CD4-positive, CD25-positive, alpha-beta regulatory T cell (primary cell): Measurements from ENCODE around the gene UBE2H. TPM values are rescaled to one million over a fixed set of nuclear protein-coding genes. Genes with fewer than 3 reads are reported as not detected.

Experiments used
- ATAC-seq, 2 donors: fragments of 150-1000 bp; cut with Tn5 transposase; one replicate each; pipeline ENCODE4 v1.10.0; 2021; ENCODE audit warnings: low read depth in 2 of 2, moderate number of reproducible peaks in 2 of 2, moderate library complexity in 1 of 2
- DNase-seq, 3 donors: peaks; one replicate each; pipeline versions ENCODE4 v3.0.0 to v3.0.0-alpha.2; 2012 to 2022; ENCODE audit warnings: mixed read lengths in 1 of 3
- H3K27ac ChIP-seq: one replicate; pipeline ENCODE4 v1.7.0; 2013; ENCODE audit warnings: mild to moderate bottlenecking, low read length; ENCODE audit not compliant: insufficient read depth, poor library complexity, severe bottlenecking
- H3K27me3 ChIP-seq: one replicate; pipeline ENCODE4 v1.7.0; 2013; ENCODE audit warnings: low read length; ENCODE audit not compliant: control insufficient read depth, insufficient read depth
- H3K36me3 ChIP-seq: one replicate; pipeline ENCODE4 v1.7.0; 2013; ENCODE audit warnings: mild to moderate bottlenecking, low read length, moderate library complexity; ENCODE audit not compliant: control insufficient read depth, insufficient read depth
- H3K4me1 ChIP-seq: 2 replicates; pipeline ENCODE4 v1.7.0; 2013; ENCODE audit warnings: mild to moderate bottlenecking, low read length; ENCODE audit not compliant: insufficient read depth, control insufficient read depth, poor library complexity, severe bottlenecking
- H3K4me3 ChIP-seq: one replicate; pipeline ENCODE4 v1.7.0; 2013; ENCODE audit warnings: low read depth, mild to moderate bottlenecking, low read length, moderate library complexity
- H3K9me3 ChIP-seq, 2 experiments: 1 replicate in 1 of 2; 2 replicates in 1 of 2; pipeline ENCODE4 v1.7.0; 2013; ENCODE audit warnings: low read length in 2 of 2, mild to moderate bottlenecking in 1 of 2, moderate library complexity in 1 of 2; ENCODE audit not compliant: control insufficient read depth in 2 of 2
- H3K27ac Mint-ChIP-seq, 3 donors: one replicate each; pipeline ENCODE4 v1.8.0; 2020 to 2022; ENCODE audit warnings: mild to moderate bottlenecking in 3 of 3, mixed read lengths in 3 of 3, moderate library complexity in 2 of 3
- H3K27me3 Mint-ChIP-seq: one replicate; pipeline ENCODE4 v1.8.0; 2022; ENCODE audit warnings: mild to moderate bottlenecking, mixed read lengths
- H3K36me3 Mint-ChIP-seq: one replicate; pipeline ENCODE4 v1.8.0; 2020; ENCODE audit warnings: mixed read lengths
- H3K4me1 Mint-ChIP-seq, 4 donors: one replicate each; pipeline ENCODE4 v1.8.0; 2020 to 2022; ENCODE audit warnings: mixed read lengths in 4 of 4, mild to moderate bottlenecking in 1 of 4
- H3K4me3 Mint-ChIP-seq, 4 donors: one replicate each; pipeline ENCODE4 v1.8.0; 2020 to 2022; ENCODE audit warnings: mild to moderate bottlenecking in 4 of 4, mixed read lengths in 4 of 4, moderate library complexity in 3 of 4
- H3K9me3 Mint-ChIP-seq, 7 donors: one replicate each; pipeline ENCODE4 v1.8.0; 2020 to 2022; ENCODE audit warnings: mixed read lengths in 7 of 7, mild to moderate bottlenecking in 3 of 7, moderate library complexity in 2 of 7
- polyA plus RNA-seq, 4 donors: library from polyadenylated mRNA; unstranded; fragments of 300-500 nt; fragmentation: Illumina TruSeq; gene quantifications; one replicate each; pipeline ENCODE4 v1.2.3, GENCODE V29; 2021
- total RNA-seq: library from RNA; stranded (reverse); gene quantifications from one replicate; pipeline ENCODE4 v1.2.3, GENCODE V29; 2022

The UBE2H gene
- total and polyA plus RNA-seq, 5 donors from 2014 or later: 50.7 to 109 (median 63.5) TPM

DNA sequence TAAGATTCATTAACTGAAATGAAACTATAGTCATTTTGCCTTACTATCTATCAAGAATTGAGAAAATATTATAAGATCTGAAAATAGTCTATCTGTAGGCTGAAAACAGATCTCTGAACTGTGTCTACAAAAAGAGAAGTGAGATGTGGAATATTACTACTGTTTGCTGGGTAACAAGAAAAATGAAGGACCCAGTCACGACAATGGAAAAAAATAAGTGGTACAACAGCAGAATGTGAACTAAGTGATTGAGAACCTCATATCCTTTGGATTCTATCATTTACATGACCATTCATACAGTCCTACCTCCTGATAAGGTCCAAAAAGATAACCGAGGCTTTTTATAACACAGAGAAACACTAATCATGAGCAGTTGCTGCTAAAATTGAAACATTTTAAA lies 94.3 kb downstream of the UBE2H start:
- H3K36me3 Mint-ChIP-seq: peaks cover 13% of the 10 kb centered on the region
- Histone ChIP-seq H3K36me3 (peaks cover 2% of the 10 kb centered on the region), H3K27me3 (no peaks in the 10 kb centered on the region), H3K27ac (no peak overlapping the region), H3K4me1 (peaks cover 14% of the 10 kb centered on the region), H3K9me3 (no peaks in the 10 kb centered on the region), H3K4me3 (no peak overlapping the region)
- H3K27me3 Mint-ChIP-seq: no peaks in the 10 kb centered on the region
- no peak for ATAC-seq
- no peak for DNase-seq
- H3K27ac Mint-ChIP-seq: no peak overlapping the region
- no peaks in the 10 kb centered on the region for H3K9me3 Mint-ChIP-seq
- no peak overlapping the region for H3K4me3 Mint-ChIP-seq
- peaks cover 52 to 82% (median 64%) of the 10 kb centered on the region in 4 donors for H3K4me1 Mint-ChIP-seq

DNA sequence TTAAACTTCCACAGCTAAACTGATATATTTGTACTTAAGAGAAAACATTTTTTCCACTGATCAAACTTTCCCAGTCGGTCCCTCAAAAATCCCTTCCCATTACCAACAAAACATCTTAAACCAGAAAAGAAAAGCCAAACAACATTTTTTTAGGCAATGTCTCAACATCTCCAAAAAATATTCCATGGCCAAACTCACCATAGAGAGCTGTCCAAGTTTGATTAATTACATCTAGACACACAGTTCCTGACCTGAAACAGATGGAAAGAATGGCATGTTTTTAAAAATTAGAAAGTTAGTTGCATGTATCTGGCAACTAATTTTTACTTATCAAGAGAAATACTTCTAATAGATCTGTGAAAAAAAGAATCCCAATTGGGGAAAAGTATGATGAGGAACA lies 95.4 kb downstream of the UBE2H start:
- Mint-ChIP-seq H3K27ac (peak overlapping the region in 1 of 3 donors; percentile 11), H3K4me3 (peak overlapping the region in 1 of 4 donors; percentile 29), H3K9me3 (no peaks in the 10 kb centered on the region), H3K27me3 (no peaks in the 10 kb centered on the region), H3K4me1 (peaks cover 49 to 77% (median 60%) of the 10 kb centered on the region in 4 donors), H3K36me3 (peaks cover 21% of the 10 kb centered on the region)
- Histone ChIP-seq H3K36me3 (peaks cover 2% of the 10 kb centered on the region), H3K27me3 (no peaks in the 10 kb centered on the region), H3K4me3 (no peak overlapping the region), H3K9me3 (no peaks in the 10 kb centered on the region), H3K4me1 (peaks cover 17% of the 10 kb centered on the region), H3K27ac (no peak overlapping the region)
- ATAC-seq (no peak), DNase-seq (no peak)

DNA sequence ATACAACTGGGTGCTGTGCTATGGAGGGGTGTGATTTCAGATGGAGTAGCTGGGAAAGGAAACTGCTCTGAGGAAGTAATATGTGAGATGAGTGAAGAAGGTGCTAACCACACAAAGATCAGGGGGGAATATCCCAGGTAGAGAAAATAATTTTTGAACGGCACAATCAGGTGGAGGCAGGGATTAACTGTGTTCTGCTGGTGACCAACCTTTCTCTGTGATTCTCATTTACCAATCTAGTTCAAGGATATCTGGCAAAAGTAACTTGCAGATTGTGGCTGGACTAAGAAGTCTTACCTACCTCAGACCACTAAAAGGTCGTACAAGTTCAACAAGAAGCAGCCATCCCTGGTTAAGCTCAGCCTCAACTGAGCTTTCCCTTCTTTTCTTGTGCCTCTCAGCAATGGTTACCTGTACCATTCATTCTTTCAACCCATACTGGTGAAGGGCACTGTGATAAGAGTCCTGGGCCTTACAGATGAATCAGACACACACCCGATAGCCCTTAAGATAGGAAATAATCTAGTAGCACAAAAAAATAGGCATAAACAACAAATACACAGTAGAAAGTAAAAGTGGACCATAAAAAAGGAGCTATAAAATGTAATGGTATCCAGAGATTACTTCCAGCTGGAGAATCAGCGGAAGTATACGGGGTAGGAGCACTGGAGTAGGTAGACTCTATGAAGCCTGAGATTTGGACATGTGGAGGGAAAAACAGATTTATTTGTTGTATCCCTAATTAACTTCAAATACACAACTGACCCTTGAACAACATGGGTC lies 96.6 kb downstream of the UBE2H start:
- peak overlapping the region in 1 of 3 donors; percentile 74 for H3K27ac Mint-ChIP-seq
- ATAC-seq: no peak

DNA sequence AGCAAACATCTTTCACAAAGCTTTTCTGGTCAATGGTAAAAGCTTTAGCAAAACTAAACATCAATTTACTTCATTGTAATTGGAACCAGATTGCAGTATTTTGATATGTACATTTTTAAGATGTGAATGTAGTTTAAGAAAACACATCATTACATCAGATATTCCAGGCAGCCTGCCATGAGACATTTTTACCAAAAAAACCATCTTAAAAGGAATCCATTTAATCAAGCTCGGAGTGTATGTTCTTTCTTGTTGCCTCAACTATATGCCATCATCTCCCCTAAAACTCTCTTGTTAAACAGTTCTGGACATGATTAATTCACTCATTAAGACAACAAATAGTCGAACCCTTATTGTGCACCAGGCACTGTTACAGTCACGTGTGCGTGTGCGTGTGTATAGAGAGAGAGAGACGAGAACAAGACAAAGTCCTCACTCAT lies 97.5 kb downstream of the UBE2H start:
- peaks cover 37 to 64% (median 56%) of the 10 kb centered on the region in 4 donors for H3K4me1 Mint-ChIP-seq
- Histone ChIP-seq H3K27ac (no peak overlapping the region), H3K27me3 (no peaks in the 10 kb centered on the region), H3K36me3 (peaks cover 2% of the 10 kb centered on the region), H3K4me1 (peaks cover 17% of the 10 kb centered on the region), H3K4me3 (no peak overlapping the region), H3K9me3 (no peaks in the 10 kb centered on the region)
- DNase-seq (no peak), ATAC-seq (no peak)
- no peak overlapping the region for H3K4me3 Mint-ChIP-seq
- peak overlapping the region in 1 of 3 donors; percentile 74 for H3K27ac Mint-ChIP-seq
- H3K36me3 Mint-ChIP-seq: peaks cover 24% of the 10 kb centered on the region
- no peaks in the 10 kb centered on the region for H3K9me3 Mint-ChIP-seq
- no peaks in the 10 kb centered on the region for H3K27me3 Mint-ChIP-seq

More for the DNA sequence above, 96.6 kb downstream of the UBE2H start:
- peaks cover 24% of the 10 kb centered on the region for H3K36me3 Mint-ChIP-seq
- H3K9me3 ChIP-seq: no peaks in the 10 kb centered on the region
- H3K36me3 ChIP-seq: peaks cover 2% of the 10 kb centered on the region
- H3K27me3 Mint-ChIP-seq: no peaks in the 10 kb centered on the region
- no peaks in the 10 kb centered on the region for H3K27me3 ChIP-seq
- H3K4me1 ChIP-seq: peaks cover 17% of the 10 kb centered on the region
- H3K9me3 Mint-ChIP-seq: no peaks in the 10 kb centered on the region
- no peak overlapping the region for H3K27ac ChIP-seq
- no peak overlapping the region for H3K4me3 ChIP-seq
- peaks cover 43 to 70% (median 59%) of the 10 kb centered on the region in 4 donors for H3K4me1 Mint-ChIP-seq
- no peak for DNase-seq
- H3K4me3 Mint-ChIP-seq: peak overlapping the region in 2 of 4 donors; percentile 3 to 10

DNA sequence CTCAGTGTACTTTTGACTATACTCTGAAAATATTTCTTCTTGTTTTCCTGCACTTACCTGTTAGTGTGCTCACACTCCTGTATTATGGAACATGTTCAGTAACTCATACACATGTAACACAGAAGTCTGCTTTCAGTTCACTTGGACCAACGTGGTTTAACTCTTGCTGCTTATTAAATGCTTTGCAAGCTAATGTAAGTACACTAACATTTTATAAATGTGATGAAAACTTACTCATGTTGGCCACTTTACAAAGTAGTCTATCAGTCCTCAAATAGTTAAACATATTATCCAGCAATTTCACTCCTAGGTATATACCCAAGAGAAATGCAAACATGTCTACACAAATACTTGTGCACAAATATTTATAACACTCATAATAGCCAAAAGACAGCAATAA lies 98.4 kb downstream of the UBE2H start:
- Mint-ChIP-seq H3K9me3 (no peaks in the 10 kb centered on the region), H3K4me3 (peak overlapping the region in 2 of 4 donors; percentile 5 to 47), H3K36me3 (peaks cover 24% of the 10 kb centered on the region), H3K4me1 (peaks cover 31 to 59% (median 53%) of the 10 kb centered on the region in 4 donors), H3K27ac (peak overlapping the region in 2 of 3 donors; percentile 1 to 25), H3K27me3 (no peaks in the 10 kb centered on the region)
- H3K4me1 ChIP-seq: peaks cover 17% of the 10 kb centered on the region
- no peak overlapping the region for H3K27ac ChIP-seq
- H3K27me3 ChIP-seq: no peaks in the 10 kb centered on the region
- no peak overlapping the region for H3K4me3 ChIP-seq
- no peaks in the 10 kb centered on the region for H3K9me3 ChIP-seq
- ATAC-seq (no peak), DNase-seq (no peak)
- peaks cover 5% of the 10 kb centered on the region for H3K36me3 ChIP-seq

DNA sequence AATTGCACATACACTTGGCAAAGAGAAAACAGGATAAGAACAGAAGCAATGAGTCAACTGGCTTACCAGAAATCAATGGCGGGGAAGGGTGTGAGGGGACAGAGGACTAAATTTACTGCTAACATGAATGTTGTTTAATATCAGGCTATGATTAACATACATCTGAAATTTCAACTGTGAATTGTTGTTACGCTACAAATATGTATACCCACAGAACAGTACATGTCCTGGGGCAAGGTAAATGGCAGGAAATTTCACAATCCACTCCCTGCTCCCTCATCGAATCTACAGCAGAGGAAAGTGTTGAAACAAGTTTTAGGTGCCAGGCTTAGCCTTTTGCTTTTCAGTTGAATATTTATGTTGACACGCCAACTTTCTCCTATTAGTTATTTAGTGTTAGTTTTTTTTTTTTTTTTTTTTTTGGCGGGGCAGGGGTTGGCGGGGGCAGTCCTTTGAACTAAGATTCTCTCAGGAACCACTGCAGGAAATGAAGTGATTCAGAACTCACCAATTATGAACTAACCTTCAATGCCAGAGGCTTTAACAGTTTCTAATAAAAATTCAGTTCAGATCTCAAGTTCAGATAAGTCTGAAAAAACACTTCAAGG lies 99.0 kb downstream of the UBE2H start:
- Histone ChIP-seq H3K36me3 (peaks cover 5% of the 10 kb centered on the region), H3K27ac (no peak overlapping the region), H3K27me3 (no peaks in the 10 kb centered on the region), H3K9me3 (no peaks in the 10 kb centered on the region), H3K4me1 (peaks cover 17% of the 10 kb centered on the region), H3K4me3 (peak overlapping the region; percentile 9)
- H3K27ac Mint-ChIP-seq: peak overlapping the region in 1 of 3 donors; percentile 62
- peak overlapping the region in 2 of 4 donors; percentile 3 to 33 for H3K4me3 Mint-ChIP-seq
- peaks cover 30 to 59% (median 50%) of the 10 kb centered on the region in 4 donors for H3K4me1 Mint-ChIP-seq
- peaks cover 24% of the 10 kb centered on the region for H3K36me3 Mint-ChIP-seq
- H3K9me3 Mint-ChIP-seq: no peaks in the 10 kb centered on the region
- H3K27me3 Mint-ChIP-seq: no peaks in the 10 kb centered on the region
- DNase-seq (no peak), ATAC-seq (no peak)

DNA sequence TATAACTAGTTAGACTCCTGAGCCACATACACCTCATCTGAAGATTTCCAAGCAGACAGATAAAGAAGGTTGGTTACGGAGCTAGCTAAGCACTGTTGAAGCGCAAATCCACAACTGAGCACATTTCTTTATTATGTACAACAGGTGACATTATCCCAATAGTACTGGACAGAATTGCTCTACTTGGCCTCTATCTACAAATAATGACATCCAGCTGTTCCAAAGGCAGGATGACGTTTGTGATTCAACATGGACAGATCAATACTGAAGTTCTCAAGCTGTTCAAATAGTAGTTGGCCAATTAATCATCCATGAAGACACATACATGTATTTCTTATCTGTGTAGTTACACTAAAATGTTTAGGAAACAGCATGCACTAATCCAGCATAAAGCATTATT lies 101.0 kb downstream of the UBE2H start:
- H3K27ac Mint-ChIP-seq: no peak overlapping the region
- no peak overlapping the region for H3K27ac ChIP-seq

More for the DNA sequence above, 101.0 kb downstream of the UBE2H start:
- no peak overlapping the region for H3K4me3 Mint-ChIP-seq
- no peaks in the 10 kb centered on the region for H3K9me3 Mint-ChIP-seq
- Histone ChIP-seq H3K36me3 (peaks cover 3% of the 10 kb centered on the region), H3K4me3 (no peak overlapping the region), H3K27me3 (no peaks in the 10 kb centered on the region), H3K9me3 (no peaks in the 10 kb centered on the region), H3K4me1 (peaks cover 13% of the 10 kb centered on the region)
- peaks cover 18% of the 10 kb centered on the region for H3K36me3 Mint-ChIP-seq
- no peak for DNase-seq
- no peak for ATAC-seq
- H3K27me3 Mint-ChIP-seq: no peaks in the 10 kb centered on the region
- peaks cover 22 to 61% (median 47%) of the 10 kb centered on the region in 4 donors for H3K4me1 Mint-ChIP-seq
